Osteocyte (in vitro differentiated cells): ENCODE measurements around the gene RRP1. TPM values are rescaled to one million over a fixed set of nuclear protein-coding genes. Genes with fewer than 3 reads are reported as not detected.
A peak's percentile ranks its signal among the peaks of the same experiment; 100 is the strongest.

Experiments
- DNase-seq: peaks from one replicate; pipeline ENCODE4 v3.0.0; 2021; ENCODE audit warnings: mixed read lengths; ENCODE audit not compliant: unreplicated experiment; ENCODE audit errors: extremely low spot score
- H3K27ac Mint-ChIP-seq: one replicate; pipeline ENCODE4 v1.8.0; 2021; ENCODE audit warnings: mild to moderate bottlenecking, mixed read lengths; ENCODE audit not compliant: unreplicated experiment
- H3K27me3 Mint-ChIP-seq: one replicate; pipeline ENCODE4 v1.8.0; 2021; ENCODE audit warnings: mixed read lengths; ENCODE audit not compliant: unreplicated experiment
- H3K36me3 Mint-ChIP-seq: one replicate; pipeline ENCODE4 v1.8.0; 2021; ENCODE audit warnings: mixed read lengths; ENCODE audit not compliant: unreplicated experiment
- H3K4me1 Mint-ChIP-seq: one replicate; pipeline ENCODE4 v1.8.0; 2021; ENCODE audit warnings: mixed read lengths; ENCODE audit not compliant: unreplicated experiment
- H3K4me3 Mint-ChIP-seq: one replicate; pipeline ENCODE4 v1.8.0; 2021; ENCODE audit warnings: mild to moderate bottlenecking, moderate library complexity, mixed read lengths; ENCODE audit not compliant: unreplicated experiment
- H3K9me3 Mint-ChIP-seq: one replicate; pipeline ENCODE4 v1.8.0; 2021; ENCODE audit warnings: mixed read lengths; ENCODE audit not compliant: unreplicated experiment
- total RNA-seq: library from RNA; stranded (reverse); gene quantifications from 2 replicates; pipeline ENCODE4 v1.2.1, GENCODE V29; 2021
- TF ChIP-seq, protein P1 (sequence below): fragments of 200-600 bp; sonication (generic); IDR thresholded peaks from 2 replicates; pipeline ENCODE4 v1.5.0; 2021; ENCODE audit warnings: antibody characterized with exemption, mild to moderate bottlenecking, moderate library complexity

RRP1 gene
- total RNA-seq, 1 donor from 2014 or later: 22.8 TPM

GRCh38 chr21:43785134-43785533 lies 4.2 kb upstream of the RRP1 start:
- peaks cover 5% of the 10 kb centered on the region for H3K4me1 Mint-ChIP-seq
- H3K9me3 Mint-ChIP-seq: no peaks in the 10 kb centered on the region
- H3K27me3 Mint-ChIP-seq: no peaks in the 10 kb centered on the region
- TF ChIP-seq, protein P1, sequence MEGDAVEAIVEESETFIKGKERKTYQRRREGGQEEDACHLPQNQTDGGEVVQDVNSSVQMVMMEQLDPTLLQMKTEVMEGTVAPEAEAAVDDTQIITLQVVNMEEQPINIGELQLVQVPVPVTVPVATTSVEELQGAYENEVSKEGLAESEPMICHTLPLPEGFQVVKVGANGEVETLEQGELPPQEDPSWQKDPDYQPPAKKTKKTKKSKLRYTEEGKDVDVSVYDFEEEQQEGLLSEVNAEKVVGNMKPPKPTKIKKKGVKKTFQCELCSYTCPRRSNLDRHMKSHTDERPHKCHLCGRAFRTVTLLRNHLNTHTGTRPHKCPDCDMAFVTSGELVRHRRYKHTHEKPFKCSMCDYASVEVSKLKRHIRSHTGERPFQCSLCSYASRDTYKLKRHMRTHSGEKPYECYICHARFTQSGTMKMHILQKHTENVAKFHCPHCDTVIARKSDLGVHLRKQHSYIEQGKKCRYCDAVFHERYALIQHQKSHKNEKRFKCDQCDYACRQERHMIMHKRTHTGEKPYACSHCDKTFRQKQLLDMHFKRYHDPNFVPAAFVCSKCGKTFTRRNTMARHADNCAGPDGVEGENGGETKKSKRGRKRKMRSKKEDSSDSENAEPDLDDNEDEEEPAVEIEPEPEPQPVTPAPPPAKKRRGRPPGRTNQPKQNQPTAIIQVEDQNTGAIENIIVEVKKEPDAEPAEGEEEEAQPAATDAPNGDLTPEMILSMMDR: no peak
- H3K4me3 Mint-ChIP-seq: no peak overlapping the region
- H3K36me3 Mint-ChIP-seq: no peaks in the 10 kb centered on the region
- no peak for DNase-seq
- H3K27ac Mint-ChIP-seq: no peak overlapping the region

DNA sequence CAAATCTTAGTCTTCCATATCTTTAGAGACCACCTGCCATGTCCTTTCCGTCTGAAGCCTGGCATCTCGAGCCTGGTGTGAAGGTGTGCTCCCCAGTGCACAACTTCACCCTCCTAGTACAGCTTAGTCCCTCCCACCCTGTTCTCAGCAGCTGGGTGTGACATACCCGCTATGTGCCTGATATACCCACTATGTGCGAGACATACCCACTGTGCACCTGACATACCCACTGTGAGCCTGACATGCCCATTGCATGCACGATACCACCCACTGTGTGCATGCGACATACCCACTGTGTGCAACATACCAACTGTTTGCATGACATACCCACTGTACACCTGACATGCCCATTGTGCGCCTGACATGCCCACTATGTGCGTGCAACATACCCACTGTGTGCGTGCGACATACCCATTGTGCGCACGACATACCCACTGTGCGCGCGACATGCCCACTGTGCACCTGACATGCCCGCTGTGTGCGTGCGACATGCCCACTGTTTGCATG lies 3.0 kb upstream of the RRP1 start:
- Mint-ChIP-seq H3K4me3 (no peak overlapping the region), H3K27ac (no peak overlapping the region), H3K9me3 (no peaks in the 10 kb centered on the region), H3K27me3 (no peaks in the 10 kb centered on the region), H3K36me3 (no peaks in the 10 kb centered on the region), H3K4me1 (peaks cover 14% of the 10 kb centered on the region)
- TF ChIP-seq, protein P1: no peak
- DNase-seq: no peak

GRCh38 chr21:43786807-43787440 lies 2.5 kb upstream of the RRP1 start:
- peaks cover 2% of the 10 kb centered on the region for H3K36me3 Mint-ChIP-seq
- no peak overlapping the region for H3K4me3 Mint-ChIP-seq
- TF ChIP-seq, protein P1: no peak
- H3K27me3 Mint-ChIP-seq: no peaks in the 10 kb centered on the region
- H3K27ac Mint-ChIP-seq: no peak overlapping the region
- no peaks in the 10 kb centered on the region for H3K9me3 Mint-ChIP-seq
- DNase-seq: no peak
- H3K4me1 Mint-ChIP-seq: peaks cover 15% of the 10 kb centered on the region

DNA sequence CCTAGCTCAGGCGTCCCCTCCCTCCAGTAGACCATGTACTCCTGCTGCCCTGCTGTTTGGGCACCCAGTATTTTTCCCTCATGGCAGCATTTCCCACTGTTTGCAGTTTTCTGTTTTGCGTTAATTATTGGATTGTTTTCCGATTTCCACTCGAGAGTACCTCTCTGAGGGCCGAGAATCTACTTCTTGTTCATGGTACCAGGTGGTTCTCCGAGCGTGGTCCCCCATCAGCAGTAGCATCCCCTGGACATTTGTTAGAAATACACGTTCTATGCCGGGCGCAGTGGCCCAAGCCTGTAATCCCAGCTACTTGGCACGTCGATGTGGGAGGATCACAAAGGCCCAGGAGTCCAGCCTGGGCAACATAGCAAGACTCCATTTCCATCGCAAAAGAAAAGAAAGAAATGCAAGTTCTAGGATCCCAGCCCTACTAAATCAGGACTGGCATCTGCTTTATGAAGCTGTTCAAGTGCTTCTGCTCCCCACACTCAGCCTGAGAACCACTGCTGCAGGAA lies 690 bp downstream of the RRP1 start:
- TF ChIP-seq, protein P1: no peak
- Mint-ChIP-seq H3K4me3 (peak overlapping the region; percentile 88), H3K27ac (peak overlapping the region; percentile 52), H3K27me3 (no peaks in the 10 kb centered on the region), H3K4me1 (peaks cover 18% of the 10 kb centered on the region), H3K36me3 (peaks cover 21% of the 10 kb centered on the region), H3K9me3 (no peaks in the 10 kb centered on the region)
- no peak for DNase-seq

DNA sequence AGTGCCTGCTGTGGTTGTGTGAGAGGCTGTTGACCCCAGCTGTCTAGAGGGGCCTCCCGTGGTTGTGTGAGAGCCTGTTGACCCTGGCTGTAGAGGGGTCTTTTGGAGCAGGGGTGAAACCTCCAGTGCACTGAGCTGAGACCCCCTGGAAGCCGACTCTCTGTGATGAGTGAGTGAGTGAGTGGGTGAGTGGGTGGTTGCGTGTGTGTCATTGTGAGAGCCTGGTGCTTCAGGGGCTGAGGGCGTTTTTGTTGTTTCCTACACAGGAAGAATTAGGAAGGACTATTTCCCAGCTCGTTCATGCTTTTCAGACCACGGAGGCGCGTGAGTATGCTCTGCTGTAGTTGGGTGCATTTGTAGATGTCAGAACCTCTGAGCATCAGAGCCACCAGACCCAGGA lies 3.0 kb downstream of the RRP1 start:
- Mint-ChIP-seq H3K4me3 (no peak overlapping the region), H3K27me3 (no peaks in the 10 kb centered on the region), H3K9me3 (no peaks in the 10 kb centered on the region), H3K27ac (no peak overlapping the region), H3K4me1 (peaks cover 16% of the 10 kb centered on the region), H3K36me3 (peaks cover 38% of the 10 kb centered on the region)
- no peak for DNase-seq
- TF ChIP-seq, protein P1: no peak
